Measurements from ENCODE around the gene FLRT1.

Gene FLRT1

DNA sequence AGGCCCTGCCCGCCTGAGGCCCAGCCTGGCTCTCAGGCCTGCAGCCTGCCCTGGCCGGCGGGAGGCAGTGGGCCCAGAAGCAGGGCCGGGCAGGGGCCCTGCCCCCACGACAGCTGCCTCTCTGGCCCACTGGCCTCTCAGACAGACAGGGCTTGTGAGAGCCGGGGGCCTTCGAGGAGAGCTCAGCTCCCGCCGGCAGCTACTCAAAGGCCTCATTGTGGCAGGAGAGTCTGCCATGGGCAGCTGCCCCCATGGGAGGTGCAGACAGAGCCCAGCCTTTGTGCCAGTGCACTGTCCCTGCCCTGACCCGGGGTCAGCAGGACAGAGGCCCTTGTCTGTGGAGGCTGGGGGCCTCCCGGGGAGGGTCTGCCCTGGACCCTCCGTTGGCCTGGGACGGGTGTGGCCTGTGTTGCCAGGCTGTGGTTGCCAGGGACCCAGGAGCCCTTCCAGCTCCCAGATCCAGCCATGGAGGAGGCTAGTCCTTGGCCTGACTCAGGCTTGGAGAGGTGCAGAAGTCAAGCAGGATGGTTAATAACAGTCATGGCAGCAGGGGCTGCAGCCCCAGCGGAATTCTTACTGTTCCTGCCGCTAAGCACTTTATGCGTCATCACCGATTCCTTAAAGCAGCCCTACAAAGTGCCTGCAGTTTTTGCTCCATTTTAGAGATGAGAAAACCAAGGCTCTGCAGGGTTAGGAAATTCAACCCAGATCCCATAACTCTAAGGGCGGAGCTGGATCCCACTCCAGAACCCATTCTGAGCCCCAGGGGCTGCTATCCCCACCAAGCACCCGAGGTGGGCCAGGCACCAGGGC, 12.5 kb downstream of the FLRT1 start:
- DNase-seq, result no peak

GRCh38 chr11:64049509-64049908, 13.8 kb downstream of the FLRT1 start:
- DNase-seq, result no peak

DNA sequence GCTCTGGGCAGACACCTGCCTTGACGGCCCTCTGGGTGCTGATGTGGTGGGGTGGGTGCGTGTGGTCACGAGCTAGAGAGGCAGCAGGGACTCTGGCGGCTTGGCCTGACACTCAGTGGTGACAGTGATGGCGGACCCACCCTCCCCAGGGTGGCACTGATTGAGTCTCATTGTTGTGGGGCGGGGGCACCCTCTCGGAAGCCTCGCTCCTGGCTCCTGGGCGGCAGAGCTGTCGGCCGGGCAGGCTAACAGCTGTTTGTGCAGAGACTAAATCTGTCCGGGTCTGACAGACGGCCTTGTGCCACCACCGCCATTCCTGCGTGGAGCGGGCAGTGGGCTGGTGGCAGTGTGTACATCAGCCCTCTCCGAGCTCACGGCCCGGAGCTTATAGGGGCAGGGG, 15.6 kb downstream of the FLRT1 start:
- DNase-seq, result no peak

GRCh38 chr11:64052436-64052835, 16.7 kb downstream of the FLRT1 start:
- no peak for DNase-seq

GRCh38 chr11:64052938-64053622, 17.3 kb downstream of the FLRT1 start:
- no peak for DNase-seq

DNA sequence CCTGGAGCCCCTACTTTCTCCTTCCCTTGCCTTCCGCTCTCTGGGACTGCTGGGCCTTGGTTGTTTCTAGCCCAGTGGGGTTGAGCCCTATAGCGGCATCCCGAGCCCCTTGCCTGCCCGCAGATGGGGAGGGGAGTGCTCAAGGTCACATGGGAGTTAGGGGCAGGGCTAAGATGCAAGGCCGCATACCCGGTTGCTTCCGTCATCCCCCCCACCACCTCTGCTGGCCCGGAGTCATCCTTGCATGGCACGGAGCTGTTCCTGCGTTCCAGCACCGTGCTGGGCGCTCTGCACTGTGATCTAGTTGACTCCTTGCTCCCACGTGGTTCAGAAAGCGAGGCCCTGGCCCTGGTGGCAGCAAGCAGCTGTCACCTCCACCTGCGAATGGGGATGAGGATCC, 18.0 kb downstream of the FLRT1 start:
- DNase-seq, result no peak

GRCh38 chr11:64055077-64055476, 19.3 kb downstream of the FLRT1 start:
- no peak for DNase-seq

GRCh38 chr11:64056213-64056785, 20.6 kb downstream of the FLRT1 start:
- no peak for DNase-seq

DNA sequence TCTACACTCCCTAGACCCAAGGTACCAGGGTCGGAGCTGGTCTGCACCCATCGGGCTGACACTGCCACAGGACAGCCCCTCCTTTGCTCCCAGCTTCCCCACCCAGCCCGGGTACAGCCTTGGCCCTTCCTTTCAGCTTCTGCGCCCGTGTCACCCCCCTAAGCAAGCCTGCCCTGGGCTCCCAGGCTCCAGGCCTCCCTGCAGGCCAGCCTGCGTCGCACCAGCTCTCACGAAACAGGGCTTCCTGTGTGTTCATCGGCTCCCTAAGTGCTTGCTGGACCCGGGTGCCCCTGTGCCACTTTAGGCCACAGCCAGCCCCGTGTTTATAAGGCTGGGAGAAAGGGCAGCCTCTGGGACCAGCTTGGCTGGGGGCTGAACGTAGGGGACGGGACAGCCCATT, 21.1 kb downstream of the FLRT1 start:
- DNase-seq, result no peak

- no peak for DNase-seq
Measured at GRCh38 chr11:64057890-64058289, 22.2 kb downstream of the FLRT1 start.

DNA sequence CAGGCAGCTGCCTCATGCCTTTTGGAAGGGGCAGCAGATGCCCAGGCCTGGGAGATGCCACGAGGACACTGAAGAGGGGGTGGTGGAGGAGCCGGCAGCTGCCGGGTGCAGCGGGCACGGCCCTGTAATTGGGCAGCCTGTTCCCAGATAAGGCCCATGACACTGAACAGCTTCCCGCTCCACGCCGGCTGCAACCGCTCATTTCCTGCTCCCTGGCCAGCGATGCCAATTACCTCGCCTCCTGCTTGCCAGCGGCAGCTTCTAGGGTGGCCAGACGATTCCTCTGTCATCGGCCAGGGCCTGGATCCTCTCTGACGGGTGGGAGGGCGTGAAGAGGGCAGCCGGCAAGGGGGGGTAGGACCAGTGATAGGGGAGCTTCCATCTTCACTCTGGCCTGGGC, 22.8 kb downstream of the FLRT1 start:
- DNase-seq, result no peak

DNA sequence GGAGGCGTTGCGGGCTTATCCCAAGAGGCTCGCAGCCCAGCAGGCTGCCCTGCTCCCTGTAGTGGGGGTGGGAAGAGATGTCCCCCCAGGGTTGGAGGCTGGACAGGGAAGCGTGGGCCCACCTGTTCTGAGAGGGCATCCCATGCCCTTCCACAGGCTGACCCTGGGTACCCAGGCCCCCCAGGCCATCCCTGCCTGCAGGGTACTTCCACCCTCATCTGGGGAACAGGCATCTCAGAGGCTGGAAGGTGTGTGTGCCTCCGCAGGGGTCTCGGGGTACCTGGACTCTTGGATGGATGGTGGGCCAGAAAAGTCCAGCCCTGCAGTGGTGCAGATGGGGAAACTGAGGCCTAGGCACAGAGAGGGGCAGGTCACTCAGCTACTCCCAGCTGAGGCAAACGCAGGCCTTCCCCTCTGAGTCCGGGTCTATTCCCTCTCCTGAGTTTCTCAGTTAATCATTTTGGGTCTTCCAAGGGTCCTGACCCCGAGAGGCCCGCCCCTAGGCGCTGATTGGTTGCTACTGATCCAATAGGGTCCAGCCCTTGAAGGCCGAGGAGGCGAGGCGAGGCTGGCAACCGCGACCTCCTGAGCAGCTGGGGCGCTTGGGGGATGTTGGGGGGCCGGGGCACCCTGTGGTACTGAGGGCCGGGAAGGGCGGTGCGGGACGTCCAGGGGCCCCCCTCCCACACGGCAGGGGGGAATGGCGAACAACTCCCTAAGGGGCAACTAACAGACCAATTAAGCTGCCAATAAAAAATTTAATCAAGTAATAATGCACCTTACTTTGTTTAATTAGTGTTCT, 23.8 kb downstream of the FLRT1 start:
- no peak for DNase-seq

DNA sequence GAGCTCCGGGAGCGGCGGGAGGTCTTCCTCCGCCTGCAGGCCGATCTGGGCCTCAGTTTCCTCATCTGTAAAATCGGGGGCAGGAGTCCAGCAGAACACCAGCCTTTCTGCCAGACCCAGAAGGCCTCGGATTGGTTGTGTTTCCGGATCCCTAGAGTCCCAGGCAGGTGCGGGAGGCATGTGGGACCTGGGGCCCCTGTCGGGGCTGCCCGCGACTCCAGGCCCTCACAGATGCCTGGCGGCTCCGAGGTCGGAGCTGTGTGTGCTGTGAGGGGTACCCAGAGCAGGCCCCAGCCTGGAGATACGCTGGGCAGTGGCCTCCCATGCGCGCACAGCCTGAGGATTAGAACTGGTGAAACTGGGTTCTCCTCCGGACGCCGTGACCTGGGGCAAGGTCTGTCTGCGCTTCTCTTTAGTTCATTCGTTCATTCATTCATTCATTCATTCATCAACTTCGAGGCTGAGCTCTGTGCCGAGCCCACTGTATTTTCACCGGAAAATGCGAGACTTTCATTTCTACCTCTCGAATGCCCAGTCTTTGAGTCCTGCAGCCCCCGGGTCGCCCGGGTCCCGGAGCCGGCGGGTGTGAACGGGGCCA, 24.6 kb downstream of the FLRT1 start:
- DNase-seq, result no peak

GRCh38 chr11:64060861-64061444, 25.2 kb downstream of the FLRT1 start:
- DNase-seq, result no peak

- DNase-seq, result no peak
Measured at GRCh38 chr11:64062185-64063039, 26.7 kb downstream of the FLRT1 start.

DNA sequence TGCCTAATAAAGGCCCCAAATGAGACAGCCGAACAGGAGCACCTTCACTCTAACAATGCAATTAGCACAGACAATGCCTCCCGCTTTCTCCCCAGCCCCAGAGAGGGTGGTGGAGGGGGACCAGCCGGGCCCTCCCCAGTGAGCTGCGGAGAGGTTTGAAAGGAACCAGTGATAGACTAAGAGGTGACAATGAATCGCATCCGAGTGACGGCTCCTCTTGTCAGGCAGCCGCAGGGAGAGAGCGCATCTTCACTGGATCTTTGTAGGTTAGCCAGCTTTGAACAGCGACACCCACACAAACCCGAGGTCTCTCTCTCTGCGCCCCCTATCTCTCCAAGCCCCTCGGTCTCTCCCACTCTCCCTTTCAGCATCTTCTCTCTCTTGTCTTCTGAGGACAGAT, 28.0 kb downstream of the FLRT1 start:
- DNase-seq, result no peak

- DNase-seq, result no peak
Measured at GRCh38 chr11:64064374-64065140, 28.8 kb downstream of the FLRT1 start.

GRCh38 chr11:64065141-64065465, 29.4 kb downstream of the FLRT1 start:
- no peak for DNase-seq

DNA sequence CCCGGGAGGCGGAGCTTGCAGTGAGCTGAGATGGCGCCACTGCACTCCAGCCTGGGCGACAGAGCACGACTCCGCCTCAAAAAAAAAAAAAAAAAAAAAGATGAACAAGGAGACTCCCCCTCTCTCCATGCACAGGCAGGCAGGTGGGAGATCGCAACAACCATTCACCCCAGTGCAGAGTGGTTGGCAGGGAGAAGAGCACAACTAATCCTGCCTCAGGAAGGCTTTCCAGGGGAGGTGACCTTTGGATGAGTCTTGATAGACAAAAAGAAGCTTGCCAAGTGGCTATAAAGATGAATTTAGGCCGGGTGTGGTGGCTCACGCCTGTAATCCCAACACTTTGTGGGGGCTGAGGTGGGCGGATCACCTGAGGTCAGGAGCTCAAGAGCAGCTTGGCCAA, 30.0 kb downstream of the FLRT1 start:
- no peak for DNase-seq

- DNase-seq, result no peak
Measured at GRCh38 chr11:64067230-64067993, 31.7 kb downstream of the FLRT1 start.

All from NCI-H524 treated with DMSO at 0.1 percent for 48 hours (cell line).